ENCODE measurements around the gene HOXD8. TPM values are rescaled to one million over a fixed set of nuclear protein-coding genes. Genes with fewer than 3 reads are reported as not detected.

HOXD8 gene
- total and polyA plus RNA-seq, 2 of the 8 experiments (the other 6 are each of a cell fraction or from before 2014, with no cell fraction given): not detected

GRCh38 chr2:176125772-176126054 lies 3.8 kb upstream of the HOXD8 start:
- Histone ChIP-seq H4K8ac (ENCODE audit: extremely low read depth, insufficient read depth, low read length) (no peak overlapping the region), H3K14ac (ENCODE audit: insufficient read length) (no peak overlapping the region), H3K79me1 (ENCODE audit: low read depth, low read length) (no peaks in the 10 kb centered on the region), H2BK120ac (replicated peaks; ENCODE audit: low read depth, low read length) (no peak overlapping the region), H3K27ac (ENCODE audit: low read depth, low read length) (no peak overlapping the region), H4K91ac (replicated peaks; ENCODE audit: insufficient read length, low read length) (no peak overlapping the region), H2AFZ (ENCODE audit: low read length) (no peak overlapping the region), H3K4me1 (replicated peaks in 1 of 4; ENCODE audit: control insufficient read depth in 3 of 4, insufficient read depth in 4 of 4, low read length in 3 of 4) (peaks cover 0 to 18% (median 9%) of the 10 kb centered on the region in 4 experiments; a peak in 6 of 7 replicates), H2BK5ac (ENCODE audit: low read depth, low read length) (no peak overlapping the region), H3K9me3 (ENCODE audit: insufficient read depth in 2 of 2, low read depth in 1 of 2, low read length in 1 of 2) (no peaks in the 10 kb centered on the region; a peak in 1 of 4 replicates), H4K20me1 (replicated peaks in 1 of 2; ENCODE audit: control insufficient read depth in 1 of 2, insufficient read depth in 2 of 2, low read length in 2 of 2) (peaks cover 20 to 29% of the 10 kb centered on the region in 2 experiments), H3K18ac (ENCODE audit: extremely low read depth, low read length) (no peak overlapping the region), H3K56ac (replicated peaks; ENCODE audit: insufficient read length, low read depth, low read length) (no peak overlapping the region), H3K79me2 (ENCODE audit: control insufficient read depth in 1 of 2, insufficient read depth in 2 of 2, low read length in 2 of 2) (no peaks in the 10 kb centered on the region), H4K5ac (ENCODE audit: insufficient read length, low read depth, low read length) (no peak overlapping the region), H3K23ac (ENCODE audit: insufficient read length) (no peak overlapping the region), H2BK20ac (ENCODE audit: low read length) (no peak overlapping the region), H3K27me3 (replicated peaks in 1 of 4; ENCODE audit: control insufficient read depth in 3 of 4, extremely low read depth in 1 of 4, insufficient read depth in 3 of 4, low read length in 3 of 4) (peaks cover 96 to 100% (median 99%) of the 10 kb centered on the region in 4 experiments), H2BK12ac (ENCODE audit: low read depth, low read length) (no peak overlapping the region), H3K36me3 (ENCODE audit: control insufficient read depth in 2 of 4, insufficient read depth in 4 of 4, low read length in 3 of 4) (peaks cover 0 to 31% (median 0%) of the 10 kb centered on the region in 4 experiments; a peak in 1 of 8 replicates), H3K4me2 (ENCODE audit: insufficient read depth in 1 of 2, low read depth in 2 of 2, low read length in 2 of 2) (no peak overlapping the region), H3K4me3 (ENCODE audit: extremely low read depth in 1 of 4, insufficient read depth in 2 of 4, low read depth in 3 of 4, low read length in 4 of 4) (no peak overlapping the region), H3K4ac (replicated peaks; ENCODE audit: insufficient read length, low read depth, low read length) (no peak overlapping the region), H2BK15ac (ENCODE audit: low read length) (no peak overlapping the region), H3K9ac (replicated peaks in 1 of 4; ENCODE audit: extremely low read depth in 1 of 4, low read depth in 3 of 4, low read length in 3 of 4) (no peak overlapping the region), H3K23me2 (ENCODE audit: low read depth, low read length) (peaks cover 2% of the 10 kb centered on the region; the same call in 1 of the 2 replicates), H2AK5ac (ENCODE audit: low read depth, low read length) (no peak overlapping the region)
- TF ChIP-seq SAP30 (IDR thresholded peaks at IDR 0.05; ENCODE audit: insufficient read depth, insufficient replicate concordance, low read length): no peak
- TF ChIP-seq GTF2F1 (IDR thresholded peaks at IDR 0.05; ENCODE audit: borderline replicate concordance, low read depth, low read length): no peak
- TF ChIP-seq TAF1 (IDR thresholded peaks at IDR 0.05; ENCODE audit: low read depth, low read length): no peak
- no peak for TF ChIP-seq TEAD4 (IDR thresholded peaks at IDR 0.05; ENCODE audit: low read depth, low read length)
- DNase-seq (ENCODE audit: low read depth in 1 of 2, low spot score in 2 of 2) (no peak), FAIRE-seq (no peak)
- 26% methylated on average over 6 of the region's 6 CpGs; no CpG with 5 or more reads in 1 of the 2 experiments for WGBS, 2 experiments (ENCODE audit: extremely low coverage in 1 of 2, insufficient coverage in 1 of 2, insufficient read length in 1 of 2, insufficient replicate concordance in 2 of 2, low coverage in 1 of 2, low lambda C conversion rate in 2 of 2, missing lambda C conversion rate in 1 of 2)
- ChIA-PET POLR2A (ENCODE audit: partially characterized antibody) (interaction anchor here (0.8 kb wide), 1 partner anchor 15 kb away, joined by 3 read pairs; no protein-coding TSS in a partner anchor), CTCF (ENCODE audit: partially characterized antibody) (interaction anchor here (0.8 to 6.2 kb wide), 12 partner anchors 9 to 1023 kb away, joined by 3 to 72 read pairs (median 12); partner anchors contain the start of gene HOXD10)
